Brain microvascular endothelial cell (primary cell): Measurements from ENCODE around the gene ASB6.

ENCODE experiments used
- DNase-seq: peaks from one replicate; pipeline ENCODE4 v3.0.0-alpha.2; 2020
- H3K27ac ChIP-seq: fragments of 250-450 bp; sonication (Bioruptor Pico); 2 replicates; pipeline ENCODE4 v1.5.1; 2020; ENCODE audit warnings: mild to moderate bottlenecking, moderate library complexity
- H3K27me3 ChIP-seq: fragments of 250-450 bp; sonication (Bioruptor Pico); replicated peaks from 2 replicates; pipeline ENCODE4 v1.5.1; 2020; ENCODE audit warnings: mild to moderate bottlenecking
- H3K36me3 ChIP-seq: fragments of 250-450 bp; sonication (Bioruptor Pico); replicated peaks from 2 replicates; pipeline ENCODE4 v1.5.1; 2020; ENCODE audit warnings: mild to moderate bottlenecking
- H3K4me3 ChIP-seq: 2 replicates; pipeline ENCODE4 v1.5.1; 2011; ENCODE audit warnings: low read depth, mild to moderate bottlenecking, control low read depth, low read length, moderate library complexity
- in situ Hi-C: cut with HindIII; loops from 2 replicates; pipeline ENCODE4 v1.10.0; 2017; ENCODE audit warnings: low sequenced_read_pairs, low pct_ligation_motif_present
- TF ChIP-seq, protein P1 (sequence below): IDR thresholded peaks from 2 replicates; pipeline ENCODE4 v1.5.1; 2011; ENCODE audit warnings: low read depth, mild to moderate bottlenecking, moderate library complexity, low read length, control low read depth, inconsistent platforms; ENCODE audit errors: missing control alignments

ASB6 gene

GRCh38 chr9:129641750-129642585, at the start of gene ASB6:
TSS of gene ASB6 (minus strand) at chr9:129642151. CDS start at chr9:129641999, 152 bp downstream.
- Histone ChIP-seq H3K27ac (peak within 1 kb of the TSS; percentile 12), H3K36me3 (peaks cover 22% of the 10 kb centered on the region), H3K27me3 (no peaks in the 10 kb centered on the region), H3K4me3 (peak within 1 kb of the TSS; percentile 88)
- DNase-seq = peak; percentile 95
- in situ Hi-C loops = no loop called here
- TF ChIP-seq, protein P1, sequence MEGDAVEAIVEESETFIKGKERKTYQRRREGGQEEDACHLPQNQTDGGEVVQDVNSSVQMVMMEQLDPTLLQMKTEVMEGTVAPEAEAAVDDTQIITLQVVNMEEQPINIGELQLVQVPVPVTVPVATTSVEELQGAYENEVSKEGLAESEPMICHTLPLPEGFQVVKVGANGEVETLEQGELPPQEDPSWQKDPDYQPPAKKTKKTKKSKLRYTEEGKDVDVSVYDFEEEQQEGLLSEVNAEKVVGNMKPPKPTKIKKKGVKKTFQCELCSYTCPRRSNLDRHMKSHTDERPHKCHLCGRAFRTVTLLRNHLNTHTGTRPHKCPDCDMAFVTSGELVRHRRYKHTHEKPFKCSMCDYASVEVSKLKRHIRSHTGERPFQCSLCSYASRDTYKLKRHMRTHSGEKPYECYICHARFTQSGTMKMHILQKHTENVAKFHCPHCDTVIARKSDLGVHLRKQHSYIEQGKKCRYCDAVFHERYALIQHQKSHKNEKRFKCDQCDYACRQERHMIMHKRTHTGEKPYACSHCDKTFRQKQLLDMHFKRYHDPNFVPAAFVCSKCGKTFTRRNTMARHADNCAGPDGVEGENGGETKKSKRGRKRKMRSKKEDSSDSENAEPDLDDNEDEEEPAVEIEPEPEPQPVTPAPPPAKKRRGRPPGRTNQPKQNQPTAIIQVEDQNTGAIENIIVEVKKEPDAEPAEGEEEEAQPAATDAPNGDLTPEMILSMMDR = peak; percentile 66

GRCh38 chr9:129688285-129689043, 46.5 kb upstream of the ASB6 start:
- Histone ChIP-seq H3K27ac (no peak overlapping the region), H3K4me3 (no peak overlapping the region), H3K27me3 (no peaks in the 10 kb centered on the region), H3K36me3 (no peaks in the 10 kb centered on the region)
- DNase-seq = no peak
- TF ChIP-seq, protein P1 = no peak
- in situ Hi-C loops = no loop called here

DNA sequence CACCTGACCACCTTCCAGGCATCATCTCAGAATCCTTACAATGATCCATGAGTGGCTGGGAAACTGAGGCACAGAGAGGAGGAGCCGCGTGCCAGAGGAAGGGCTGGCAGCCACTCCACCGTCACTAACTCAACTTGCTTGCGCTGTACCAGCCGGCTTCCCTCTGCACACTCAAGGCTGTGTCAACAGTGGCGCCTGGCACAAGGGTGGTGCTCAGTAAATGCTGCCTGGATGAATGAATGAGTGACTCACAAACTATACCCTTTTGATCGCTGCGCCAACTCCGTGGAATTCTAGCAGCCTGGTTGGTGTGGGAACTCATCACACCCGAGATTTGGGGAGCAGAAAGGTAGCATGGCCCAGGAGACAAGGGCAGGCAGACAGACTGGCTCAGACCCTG, 45.4 kb upstream of the ASB6 start:
- no peaks in the 10 kb centered on the region for H3K27me3 ChIP-seq
- H3K27ac ChIP-seq = no peak overlapping the region
- no peaks in the 10 kb centered on the region for H3K36me3 ChIP-seq
- TF ChIP-seq, protein P1 = no peak
- in situ Hi-C loops = no loop called here
- DNase-seq = no peak
- no peak overlapping the region for H3K4me3 ChIP-seq

- Histone ChIP-seq H3K4me3 (no peak overlapping the region), H3K36me3 (no peaks in the 10 kb centered on the region), H3K27ac (no peak overlapping the region), H3K27me3 (no peaks in the 10 kb centered on the region)
- TF ChIP-seq, protein P1 = no peak
- in situ Hi-C loops = no loop called here
- no peak for DNase-seq
These were observed 44.8 kb upstream of the ASB6 start for GRCh38 chr9:129686736-129687135.

GRCh38 chr9:129685933-129686259, 43.9 kb upstream of the ASB6 start:
- in situ Hi-C loops = no loop called here
- TF ChIP-seq, protein P1 = no peak
- H3K4me3 ChIP-seq = no peak overlapping the region
- DNase-seq = no peak
- H3K27ac ChIP-seq = no peak overlapping the region
- no peaks in the 10 kb centered on the region for H3K36me3 ChIP-seq
- no peaks in the 10 kb centered on the region for H3K27me3 ChIP-seq
